Measurements from ENCODE around the gene CDKN2AIP.
"Not testable (repeated sequence)": the region's sequence is repeated elsewhere in the genome, so short reads cannot be mapped to it uniquely, and the experiment has no call there.

The CDKN2AIP gene

GRCh38 chr4:183448436-183448835, 4.0 kb downstream of the CDKN2AIP start:
- no peak for DNase-seq (ENCODE audit: low read depth in 2 of 2)

- peak; percentile 40 to 53 for DNase-seq (ENCODE audit: low read depth in 2 of 2)
These were observed 4.9 kb downstream of the CDKN2AIP start for GRCh38 chr4:183449193-183449882.

- DNase-seq (ENCODE audit: low read depth in 2 of 2), result no peak
These were observed 5.7 kb downstream of the CDKN2AIP start for GRCh38 chr4:183450108-183450507.

DNA sequence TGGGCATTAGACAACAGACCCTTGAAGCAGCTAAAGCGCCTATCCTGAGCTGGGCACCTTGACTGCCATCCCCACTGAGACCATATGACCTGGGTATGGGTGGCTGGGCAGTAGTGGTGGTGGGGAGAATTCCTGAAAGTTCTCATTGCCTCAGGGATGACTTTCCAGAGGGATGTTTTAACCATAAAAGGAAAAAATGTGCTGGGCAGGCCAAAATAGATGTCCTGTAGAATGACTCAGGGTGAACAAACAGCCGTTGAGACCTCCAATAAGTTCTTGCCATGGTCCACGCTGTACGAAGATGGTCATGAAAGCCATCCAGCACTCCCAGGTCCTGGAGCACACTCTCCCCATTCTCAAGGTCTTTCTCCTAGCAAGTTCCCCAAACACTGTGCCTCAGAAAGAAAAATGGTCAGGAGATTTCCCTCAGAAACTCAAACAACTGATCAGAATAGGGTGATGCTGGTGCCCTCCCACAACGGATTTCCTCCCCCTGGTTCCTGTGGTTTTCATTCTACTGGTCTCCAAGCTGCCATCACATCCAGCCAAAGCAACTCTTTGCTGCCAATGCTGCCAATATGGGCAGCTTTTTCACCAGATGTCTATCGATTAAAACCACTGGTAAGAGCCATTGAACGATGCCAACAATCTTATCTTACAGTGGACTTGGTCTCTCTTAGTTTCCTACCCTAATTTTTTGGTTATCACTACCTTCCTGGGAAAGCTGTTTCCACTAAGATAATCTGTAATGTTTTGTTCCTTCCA, 11.2 kb downstream of the CDKN2AIP start:
- DNase-seq (ENCODE audit: low read depth in 2 of 2), result no peak

DNA sequence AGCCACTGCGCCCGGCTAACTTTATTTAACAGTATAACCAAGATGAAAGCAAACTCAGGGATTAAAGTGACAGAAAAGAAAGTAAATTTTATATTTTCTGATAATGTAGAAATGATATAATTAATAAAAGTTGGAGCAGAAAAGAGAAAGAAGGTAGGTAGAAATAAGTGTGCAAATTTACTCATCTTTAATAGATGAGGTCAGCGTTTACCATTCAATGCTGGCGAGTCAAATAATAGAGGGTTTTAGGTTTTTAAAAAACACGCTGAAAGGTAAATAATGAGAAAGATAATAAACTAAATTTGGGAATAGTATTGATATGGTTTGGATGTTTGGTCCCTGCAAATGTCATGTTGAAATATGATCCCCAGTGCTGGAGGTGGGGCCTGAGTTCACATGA, 13.6 kb downstream of the CDKN2AIP start:
- DNase-seq (ENCODE audit: low read depth in 2 of 2), result no peak

DNA sequence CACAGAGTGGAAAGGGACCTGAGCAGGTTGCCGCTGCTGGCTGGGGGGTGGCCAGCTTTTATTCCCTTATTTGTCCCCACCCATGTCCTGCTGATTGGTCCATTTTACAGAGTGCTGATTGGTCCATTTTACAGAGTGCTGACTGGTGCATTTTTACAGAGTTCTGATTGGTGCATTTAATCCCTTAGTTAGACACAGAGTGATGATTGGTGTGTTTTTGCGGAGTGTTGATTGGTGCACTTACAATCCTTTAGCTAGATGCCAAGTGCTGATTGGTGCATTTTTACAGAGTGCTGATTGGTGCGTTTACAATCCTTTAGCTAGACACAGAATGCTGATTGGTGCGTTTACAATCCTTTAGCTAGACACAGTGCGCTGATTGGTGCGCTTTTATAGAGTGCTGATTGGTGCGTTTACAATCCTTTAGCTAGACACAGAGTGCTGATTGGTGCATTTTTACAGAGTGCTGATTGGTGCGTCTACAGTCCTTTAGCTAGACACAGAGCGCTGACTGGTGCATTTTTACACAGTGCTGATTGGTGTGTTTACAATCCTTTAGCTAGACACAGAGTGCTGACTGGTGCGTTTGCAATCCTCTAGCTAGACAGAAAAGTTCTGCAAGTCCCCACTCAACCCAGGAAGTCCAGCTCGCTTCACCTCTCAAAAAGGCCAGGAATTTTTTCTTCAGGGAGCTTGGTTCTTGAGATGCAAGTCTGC, 19.6 kb downstream of the CDKN2AIP start:
- not testable (repeated sequence) for DNase-seq (ENCODE audit: low read depth in 2 of 2)

DNA sequence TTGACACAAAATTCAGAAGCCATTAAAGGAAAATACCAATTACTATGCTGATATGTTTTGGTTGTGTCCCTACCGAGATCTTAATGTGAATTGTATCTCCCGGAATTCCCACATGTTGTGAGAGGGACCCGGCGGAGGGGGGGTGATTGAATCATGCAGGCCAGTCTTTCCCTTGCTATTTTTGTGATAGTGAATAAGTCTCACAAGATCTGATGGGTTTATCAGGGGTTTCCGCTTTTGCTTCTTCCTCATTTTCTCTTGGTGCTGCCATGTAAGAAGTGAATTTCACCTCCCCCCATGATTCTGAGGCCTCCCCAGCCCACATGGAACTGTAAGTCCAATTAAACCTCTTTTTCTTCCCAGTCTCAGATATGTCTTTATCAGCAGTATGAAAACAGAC, 21.4 kb downstream of the CDKN2AIP start:
- not testable (repeated sequence) for DNase-seq (ENCODE audit: low read depth in 2 of 2)

DNA sequence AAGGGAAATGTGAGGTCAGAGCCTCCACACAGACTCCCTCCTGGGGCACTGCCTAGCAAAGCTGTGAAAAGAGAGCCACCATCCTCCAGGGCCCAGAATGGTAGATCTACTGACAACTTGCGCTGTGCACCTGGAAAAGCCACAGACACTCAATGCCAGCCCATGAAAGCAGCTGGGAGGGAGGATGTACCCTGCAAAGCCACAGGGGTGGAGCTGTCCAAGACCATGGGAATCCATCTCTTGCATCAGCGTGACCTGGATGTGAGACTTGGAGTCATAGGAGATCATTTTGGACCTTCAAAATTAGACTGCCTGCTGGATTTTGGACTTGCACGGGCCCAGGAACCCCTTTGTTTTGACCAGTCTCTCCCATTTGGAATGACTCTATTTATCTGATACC, 22.8 kb downstream of the CDKN2AIP start:
- DNase-seq (ENCODE audit: low read depth in 2 of 2), result no peak

DNA sequence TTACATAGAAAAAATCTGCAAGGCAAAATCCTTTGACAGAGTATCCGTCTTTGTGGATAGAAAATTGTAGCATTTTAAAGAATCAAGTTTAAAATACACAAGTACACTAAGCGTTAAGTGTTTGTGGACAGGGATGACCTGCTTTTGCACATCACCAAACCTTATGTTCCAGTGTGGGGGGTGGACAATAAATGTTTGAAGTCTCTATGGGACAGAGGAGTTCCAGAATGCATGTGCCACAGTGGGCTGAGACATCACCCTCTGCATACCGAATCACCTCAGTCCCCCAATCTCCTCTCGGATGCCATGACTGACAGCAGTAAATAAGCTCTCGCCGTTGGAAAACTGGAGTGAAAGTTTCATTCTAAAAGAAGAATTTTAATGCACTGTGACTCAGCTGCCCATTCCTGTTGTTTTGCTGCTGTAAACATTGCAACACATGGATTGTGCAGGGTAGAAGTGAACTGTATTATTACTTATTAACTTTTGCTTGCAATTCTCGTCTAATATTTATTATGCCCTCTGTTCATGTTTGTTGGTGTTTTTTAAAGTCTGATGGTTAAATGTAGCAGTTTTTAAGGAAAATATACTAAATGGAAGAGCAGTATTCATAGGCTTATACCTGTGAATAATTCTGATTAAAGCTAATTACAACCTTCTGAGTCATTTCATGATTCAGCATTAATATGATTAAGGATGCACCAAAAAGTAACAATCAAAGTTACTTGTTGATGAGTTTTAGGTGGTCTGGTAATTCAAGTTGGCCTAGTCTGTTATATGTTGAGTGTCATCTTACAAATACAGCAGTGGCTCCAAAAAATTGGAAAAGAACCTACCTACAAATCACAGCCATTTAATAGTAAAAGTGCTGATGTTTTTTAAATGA, 24.0 kb downstream of the CDKN2AIP start:
- no peak for DNase-seq (ENCODE audit: low read depth in 2 of 2)

DNA sequence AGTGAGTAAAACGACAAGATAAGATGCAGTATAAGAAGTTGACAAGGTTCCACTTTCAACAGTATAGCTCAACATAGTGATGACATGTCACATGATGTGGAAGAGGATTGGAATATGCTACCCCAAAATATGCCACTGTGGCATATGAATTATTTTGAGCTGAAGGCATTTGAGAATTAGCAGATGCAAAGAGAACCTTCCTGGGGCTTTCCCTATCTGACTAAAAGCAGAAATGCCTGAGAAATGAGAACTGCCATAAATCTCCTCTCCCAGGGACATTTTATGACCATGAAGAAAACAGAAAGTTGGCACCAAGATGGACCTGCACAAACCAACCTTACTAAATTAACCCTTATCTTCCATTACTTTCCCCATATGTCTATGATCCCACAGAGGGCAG, 24.8 kb downstream of the CDKN2AIP start:
- DNase-seq (ENCODE audit: low read depth in 2 of 2), result no peak

- no peak for DNase-seq (ENCODE audit: low read depth in 2 of 2)
These were observed 25.5 kb downstream of the CDKN2AIP start for GRCh38 chr4:183469936-183470335.

GRCh38 chr4:183470821-183471220, 26.4 kb downstream of the CDKN2AIP start:
- DNase-seq (ENCODE audit: low read depth in 2 of 2), result no peak

GRCh38 chr4:183471946-183472708, 27.7 kb downstream of the CDKN2AIP start:
- peak; percentile 45 to 46 for DNase-seq (ENCODE audit: low read depth in 2 of 2)

GRCh38 chr4:183478123-183478522, 33.7 kb downstream of the CDKN2AIP start:
- DNase-seq (ENCODE audit: low read depth in 2 of 2), result no peak

- no peak for DNase-seq (ENCODE audit: low read depth in 2 of 2)
These were observed 34.5 kb downstream of the CDKN2AIP start for GRCh38 chr4:183478926-183479325.

DNA sequence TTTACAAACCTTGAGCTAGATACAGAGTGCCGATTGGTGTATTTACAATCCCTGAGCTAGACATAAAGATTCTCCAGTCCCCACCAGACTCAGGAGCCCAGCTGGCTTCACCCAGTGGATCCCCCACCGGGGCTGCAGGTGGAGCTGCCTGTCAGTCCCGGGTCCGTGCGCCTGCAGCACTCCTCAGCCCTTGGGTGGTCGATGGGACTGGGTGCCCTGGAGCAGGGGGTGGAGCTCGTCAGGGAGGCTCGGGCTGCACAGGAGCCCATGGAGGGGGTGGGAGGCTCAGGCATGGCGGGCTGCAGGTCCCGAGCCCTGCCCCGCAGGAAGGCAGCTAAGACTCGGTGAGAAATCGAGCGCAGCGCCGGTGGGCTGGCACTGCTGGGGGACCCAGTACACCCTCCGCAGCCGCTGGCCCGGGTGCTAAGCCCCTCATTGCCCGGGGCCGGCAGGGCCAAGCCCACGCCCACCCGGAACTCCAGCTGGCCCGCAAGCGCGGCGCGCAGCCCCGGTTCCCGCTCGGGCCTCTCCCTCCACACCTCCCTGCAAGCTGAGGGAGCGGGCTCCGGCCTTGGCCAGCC, 38.2 kb downstream of the CDKN2AIP start:
- DNase-seq (ENCODE audit: low read depth in 2 of 2), result not testable (repeated sequence)

DNA sequence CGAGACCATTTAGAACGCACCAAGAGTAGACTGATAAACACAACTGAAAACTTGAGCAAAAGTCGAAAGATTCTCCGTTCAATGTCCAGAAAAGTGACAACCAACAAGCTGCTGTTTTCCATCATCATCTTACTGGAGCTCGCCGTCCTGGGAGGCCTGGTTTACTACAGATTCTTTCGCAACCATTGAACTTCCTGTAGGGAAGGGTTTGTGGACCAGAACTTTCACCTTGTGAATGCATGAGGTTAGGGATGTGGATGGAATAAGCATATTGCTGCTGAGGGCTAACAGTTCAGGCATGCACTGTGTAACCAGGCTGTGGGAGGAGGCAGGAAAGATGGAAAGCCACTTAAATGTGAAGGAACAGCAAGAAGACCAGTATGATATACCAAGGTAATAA, 39.6 kb downstream of the CDKN2AIP start:
- DNase-seq (ENCODE audit: low read depth in 2 of 2), result no peak

DNA sequence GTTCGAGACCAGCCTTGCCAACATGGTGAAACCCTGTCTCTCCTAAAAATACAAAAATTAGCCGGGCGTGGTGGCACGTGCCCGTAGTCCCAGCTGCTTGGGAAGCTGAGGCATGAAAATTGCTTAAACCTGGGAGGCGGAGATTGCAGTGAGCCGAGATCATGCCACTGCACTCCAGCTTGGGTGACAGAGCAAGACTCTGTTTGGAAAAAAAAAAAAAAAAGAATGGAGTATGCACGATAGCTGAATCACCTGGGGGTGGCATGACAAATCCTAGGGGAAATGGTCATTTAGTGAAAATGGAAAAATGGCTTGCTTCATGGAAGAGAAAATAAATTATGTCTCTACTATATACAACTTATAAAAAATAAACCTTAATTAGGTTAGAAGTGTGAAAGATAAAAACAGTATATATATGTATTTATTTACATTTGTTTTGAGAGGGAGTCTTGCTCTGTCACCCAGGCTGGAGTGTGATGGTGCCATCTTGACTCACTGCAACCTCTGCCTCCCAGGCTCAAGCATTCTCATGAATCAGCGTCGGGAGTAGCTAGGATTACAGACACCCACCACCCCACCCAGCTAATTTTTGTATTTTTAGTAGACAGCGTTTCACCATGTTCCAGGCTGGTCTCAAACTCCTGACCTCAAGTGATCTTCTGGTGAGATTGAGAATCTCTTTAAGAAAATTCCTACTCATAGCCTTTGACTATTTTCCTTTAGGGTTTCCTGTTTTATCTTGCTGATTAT, 41.1 kb downstream of the CDKN2AIP start:
- no peak for DNase-seq (ENCODE audit: low read depth in 2 of 2)

DNA sequence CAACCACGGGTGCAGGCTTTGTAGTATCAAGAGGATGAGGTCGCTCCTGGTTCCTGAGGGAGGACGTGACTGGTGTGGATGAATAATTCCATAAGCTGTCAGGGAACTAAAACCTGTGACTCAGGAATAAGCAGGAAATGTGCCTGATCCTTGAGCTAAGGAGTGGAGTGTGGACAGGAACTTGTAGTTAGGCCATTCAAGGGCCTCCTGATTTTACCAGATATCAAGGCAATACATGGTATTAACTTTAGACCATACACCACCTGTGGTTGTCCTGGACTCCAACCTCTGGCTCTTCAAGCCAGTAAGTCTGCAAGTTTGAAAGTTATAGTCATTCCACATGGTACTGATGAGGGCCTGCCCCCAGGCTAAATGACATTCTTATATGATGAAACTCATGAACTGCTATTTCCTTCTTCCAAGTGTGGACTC, 48.4 kb downstream of the CDKN2AIP start:
- DNase-seq (ENCODE audit: low read depth in 2 of 2), result no peak

DNA sequence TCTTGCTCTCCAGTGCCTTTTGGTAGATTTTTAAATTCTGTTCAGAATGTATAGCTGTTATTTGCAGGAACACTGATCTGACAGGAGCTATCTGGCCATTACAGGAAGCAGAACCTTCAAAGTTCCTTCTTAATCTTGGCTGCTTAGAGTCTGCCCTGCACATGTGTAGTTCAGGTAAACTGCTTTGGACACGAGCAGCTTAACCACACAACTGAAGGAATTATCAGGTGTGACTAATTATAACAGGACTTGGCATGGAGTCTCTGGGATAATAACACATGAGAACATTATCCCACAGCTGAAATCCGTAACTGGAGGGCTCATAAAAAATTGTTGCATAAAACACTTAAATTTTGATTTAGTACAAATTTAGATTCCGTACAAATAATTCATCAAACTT, 48.8 kb downstream of the CDKN2AIP start:
- no peak for DNase-seq (ENCODE audit: low read depth in 2 of 2)

Measured in fibroblast of skin of left biceps (primary cell).